ENCODE results near the gene SELE.

- TF ChIP-seq, protein P1, sequence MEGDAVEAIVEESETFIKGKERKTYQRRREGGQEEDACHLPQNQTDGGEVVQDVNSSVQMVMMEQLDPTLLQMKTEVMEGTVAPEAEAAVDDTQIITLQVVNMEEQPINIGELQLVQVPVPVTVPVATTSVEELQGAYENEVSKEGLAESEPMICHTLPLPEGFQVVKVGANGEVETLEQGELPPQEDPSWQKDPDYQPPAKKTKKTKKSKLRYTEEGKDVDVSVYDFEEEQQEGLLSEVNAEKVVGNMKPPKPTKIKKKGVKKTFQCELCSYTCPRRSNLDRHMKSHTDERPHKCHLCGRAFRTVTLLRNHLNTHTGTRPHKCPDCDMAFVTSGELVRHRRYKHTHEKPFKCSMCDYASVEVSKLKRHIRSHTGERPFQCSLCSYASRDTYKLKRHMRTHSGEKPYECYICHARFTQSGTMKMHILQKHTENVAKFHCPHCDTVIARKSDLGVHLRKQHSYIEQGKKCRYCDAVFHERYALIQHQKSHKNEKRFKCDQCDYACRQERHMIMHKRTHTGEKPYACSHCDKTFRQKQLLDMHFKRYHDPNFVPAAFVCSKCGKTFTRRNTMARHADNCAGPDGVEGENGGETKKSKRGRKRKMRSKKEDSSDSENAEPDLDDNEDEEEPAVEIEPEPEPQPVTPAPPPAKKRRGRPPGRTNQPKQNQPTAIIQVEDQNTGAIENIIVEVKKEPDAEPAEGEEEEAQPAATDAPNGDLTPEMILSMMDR (IDR thresholded peaks at IDR 0.05): no peak
- no peak for TF ChIP-seq POLR2A (IDR thresholded peaks at IDR 0.05)
- no peak for TF ChIP-seq POLR2AphosphoS5 (IDR thresholded peaks at IDR 0.05)
- no peak for TF ChIP-seq EP300 (IDR thresholded peaks at IDR 0.05)
These were observed 28.8 kb upstream of the SELE start for GRCh38 chr1:169762699-169763098.
